Fibroblast of skin of right quadriceps (primary cell): ENCODE measurements around the gene TBC1D22A.
"Not testable (repeated sequence)": the region's sequence is repeated elsewhere in the genome, so short reads cannot be mapped to it uniquely, and the experiment has no call there.

ENCODE experiments used
- DNase-seq: peaks from one replicate; pipeline ENCODE4 v3.0.0-alpha.2; 2013

TBC1D22A gene

DNA sequence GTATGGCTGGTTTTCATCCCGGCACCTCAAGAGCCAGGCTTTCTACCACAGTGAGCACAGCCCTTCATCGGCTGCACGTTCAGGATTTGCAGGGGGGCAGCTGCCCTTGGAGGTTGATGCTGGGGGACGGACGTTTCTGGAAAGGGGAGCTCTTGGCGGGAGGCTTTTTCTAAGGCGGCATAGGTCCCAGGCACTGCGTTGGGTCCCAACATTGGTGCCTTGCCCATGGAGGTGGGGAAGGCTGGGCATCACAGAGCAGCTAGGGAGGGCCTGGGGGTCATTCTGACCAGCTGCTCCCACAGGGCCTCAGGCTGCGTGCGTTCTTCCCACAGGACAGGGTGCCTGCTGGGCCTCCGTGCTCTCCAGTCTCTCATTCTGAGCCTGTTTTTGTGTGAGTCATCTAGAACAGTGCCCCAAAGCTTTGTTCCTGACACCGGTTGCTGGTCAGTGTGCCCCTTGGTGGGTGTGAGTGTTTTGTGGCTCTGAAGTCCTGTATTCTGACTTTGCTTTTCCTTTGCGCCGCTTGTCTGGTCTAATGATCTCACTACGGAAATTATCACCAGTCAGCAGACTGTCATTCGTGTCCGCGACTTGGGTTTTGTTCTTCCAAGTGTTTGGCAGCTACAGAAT is 275.9 kb downstream of the TBC1D22A start:
- DNase-seq: no peak

DNA sequence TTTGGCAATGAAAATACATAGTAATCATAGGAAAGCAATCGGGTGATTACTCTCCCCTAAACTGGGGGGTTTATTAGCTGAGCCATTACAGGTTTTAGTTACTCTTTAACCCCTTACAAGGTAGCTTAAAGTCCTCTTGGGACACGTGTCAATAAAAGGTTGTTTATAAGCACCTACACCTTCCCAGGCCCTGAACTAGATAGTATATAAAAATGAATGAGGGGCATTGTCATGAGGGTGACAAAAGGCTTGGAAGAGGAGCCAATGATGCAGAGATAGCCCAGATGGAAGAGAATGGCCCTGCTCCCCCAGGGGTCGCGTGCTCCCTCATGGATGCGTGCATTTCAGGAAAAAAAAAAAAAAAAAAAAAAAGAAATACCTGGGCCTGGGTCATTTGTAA is 276.9 kb downstream of the TBC1D22A start:
- DNase-seq: no peak

DNA sequence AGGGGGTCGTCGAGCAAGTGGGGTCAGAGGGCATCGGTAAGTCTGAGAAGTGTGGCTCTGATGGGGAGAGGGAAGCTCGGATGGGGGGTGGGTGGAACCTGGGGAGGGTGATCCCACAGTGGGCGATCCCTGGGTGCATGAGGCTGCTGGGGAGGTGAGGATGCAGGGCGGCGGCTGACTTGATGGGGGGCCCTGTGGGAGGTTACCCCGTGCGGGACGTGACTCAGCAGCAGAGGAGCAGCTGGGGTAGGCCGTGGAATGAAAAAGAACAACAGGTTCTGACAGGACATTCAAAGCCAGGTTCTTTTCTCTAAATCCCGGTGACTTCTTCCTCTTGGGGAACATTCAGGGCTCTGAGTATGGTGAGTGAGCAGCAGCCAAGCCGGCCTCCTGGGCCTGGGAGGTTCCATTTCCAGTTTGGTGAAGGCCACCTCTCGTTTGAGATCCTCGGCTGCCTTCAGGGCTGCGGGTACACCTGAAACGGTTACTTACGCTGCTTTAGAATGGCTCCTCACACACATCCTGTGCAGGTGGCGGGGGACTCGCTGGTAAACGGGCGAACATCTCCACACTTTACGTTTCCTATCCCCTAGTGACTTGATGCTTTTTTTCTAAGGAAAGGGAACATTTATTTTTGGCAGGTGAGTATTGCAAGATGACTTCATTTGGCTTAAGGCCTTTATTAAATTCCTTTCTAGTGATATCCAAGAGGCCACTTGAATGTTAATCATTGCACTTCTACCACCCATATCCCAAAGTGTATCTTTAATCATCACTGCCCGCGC is 278.2 kb downstream of the TBC1D22A start:
- DNase-seq: no peak

DNA sequence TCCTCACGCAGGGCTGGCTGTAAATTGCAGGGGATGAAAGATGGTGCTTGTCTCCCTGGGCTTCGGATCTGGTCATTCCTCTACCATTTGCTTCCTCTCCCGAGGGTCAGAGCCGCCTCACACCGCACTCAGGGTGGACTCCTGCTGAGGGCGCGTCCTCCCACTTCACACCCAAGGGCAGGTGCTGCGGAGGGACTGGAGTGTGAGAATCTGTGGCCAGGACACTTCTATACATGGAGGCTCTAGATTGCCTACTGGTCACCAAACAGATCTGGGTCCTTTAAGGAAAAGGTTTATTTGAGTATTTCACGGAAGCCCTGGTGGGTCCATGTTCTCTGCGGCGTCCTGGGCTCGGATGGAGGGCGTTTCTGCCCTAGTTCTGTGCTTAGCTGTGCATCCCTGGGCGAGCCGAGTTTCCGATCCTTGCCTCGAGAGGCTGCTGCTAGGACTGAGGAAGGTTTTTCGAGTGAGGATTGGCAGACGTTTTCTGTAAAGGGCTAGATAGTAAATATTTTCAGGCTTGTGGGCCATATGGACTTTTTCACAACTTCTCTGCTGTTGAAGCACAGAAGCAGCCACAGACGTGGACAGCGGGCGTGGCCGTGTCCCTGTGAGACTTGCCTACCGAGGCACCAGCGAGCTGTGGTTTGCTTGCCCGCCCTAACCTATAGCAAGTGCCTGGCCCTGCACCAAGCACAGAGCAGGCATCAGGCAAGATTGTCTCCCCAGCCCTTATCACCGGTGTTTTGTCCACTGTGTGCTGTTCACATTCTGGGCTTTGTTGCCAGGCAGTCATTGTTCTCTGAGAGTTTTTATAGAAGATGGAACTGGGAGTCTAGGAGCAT is 279.0 kb downstream of the TBC1D22A start:
- DNase-seq: no peak

DNA sequence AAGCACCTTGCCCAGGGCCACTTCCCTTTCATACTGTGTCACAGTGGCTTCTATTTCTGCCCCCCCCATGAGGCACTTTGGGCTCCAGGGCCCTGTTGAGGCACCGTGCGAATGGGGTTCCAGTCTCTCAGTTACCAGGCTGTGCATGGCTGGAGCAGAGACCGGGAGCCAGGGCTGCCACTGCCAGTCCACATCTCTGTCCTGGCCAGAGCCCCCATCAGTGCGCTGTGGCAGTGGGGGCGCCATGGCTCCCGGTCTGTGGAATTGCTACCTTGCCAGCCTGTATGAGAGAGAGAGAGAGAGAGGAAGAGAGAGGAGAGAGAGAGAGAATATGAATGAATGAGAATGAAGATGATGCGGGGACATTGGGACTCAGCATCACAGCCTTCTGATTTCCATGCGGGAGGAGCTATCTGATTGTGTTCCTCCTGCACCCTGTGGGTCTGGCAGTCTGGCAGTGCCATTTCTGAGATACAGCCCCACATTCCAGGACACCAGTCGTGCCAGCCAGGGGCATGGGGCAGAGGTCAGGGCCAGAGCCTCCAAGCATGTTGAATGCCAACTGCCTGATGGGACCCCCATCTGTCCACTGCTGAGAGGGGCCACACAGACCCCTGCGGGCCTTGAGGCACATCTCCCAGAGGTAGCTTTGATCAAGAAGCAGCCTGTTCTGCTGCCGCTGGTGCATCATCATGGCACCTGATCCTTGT is 279.8 kb downstream of the TBC1D22A start:
- DNase-seq: no peak

DNA sequence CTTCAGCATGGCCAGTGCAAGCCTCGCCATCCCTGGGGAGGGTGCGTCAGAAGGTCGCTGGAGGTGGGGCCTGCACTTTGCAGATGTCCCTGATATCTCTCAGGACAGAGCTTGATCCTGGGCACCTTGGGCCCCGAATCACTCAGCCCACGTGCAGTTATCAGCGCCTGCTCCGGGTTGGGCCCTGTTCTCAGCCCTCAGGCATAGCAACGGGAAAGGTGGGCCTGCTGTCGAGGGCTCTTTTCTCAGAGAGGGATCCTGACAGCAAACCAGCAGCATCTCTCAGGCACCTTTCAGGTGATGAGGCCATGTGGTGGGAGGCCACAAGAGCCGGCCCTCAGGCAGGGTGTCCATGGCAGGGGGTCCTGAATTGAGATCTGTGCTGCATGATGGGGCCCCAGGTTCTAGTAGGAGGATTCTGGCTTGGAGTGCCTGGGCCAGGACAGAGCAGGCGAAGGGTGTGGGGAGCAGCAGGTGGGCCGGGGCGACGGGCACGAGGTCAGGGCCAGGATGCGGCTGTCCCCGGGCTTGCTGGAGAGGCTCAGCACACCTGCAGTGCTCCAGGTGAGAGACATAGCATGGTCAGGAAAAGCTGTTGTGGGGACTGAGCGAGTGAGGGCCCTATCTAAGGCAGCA is 280.5 kb downstream of the TBC1D22A start:
- no peak for DNase-seq

DNA sequence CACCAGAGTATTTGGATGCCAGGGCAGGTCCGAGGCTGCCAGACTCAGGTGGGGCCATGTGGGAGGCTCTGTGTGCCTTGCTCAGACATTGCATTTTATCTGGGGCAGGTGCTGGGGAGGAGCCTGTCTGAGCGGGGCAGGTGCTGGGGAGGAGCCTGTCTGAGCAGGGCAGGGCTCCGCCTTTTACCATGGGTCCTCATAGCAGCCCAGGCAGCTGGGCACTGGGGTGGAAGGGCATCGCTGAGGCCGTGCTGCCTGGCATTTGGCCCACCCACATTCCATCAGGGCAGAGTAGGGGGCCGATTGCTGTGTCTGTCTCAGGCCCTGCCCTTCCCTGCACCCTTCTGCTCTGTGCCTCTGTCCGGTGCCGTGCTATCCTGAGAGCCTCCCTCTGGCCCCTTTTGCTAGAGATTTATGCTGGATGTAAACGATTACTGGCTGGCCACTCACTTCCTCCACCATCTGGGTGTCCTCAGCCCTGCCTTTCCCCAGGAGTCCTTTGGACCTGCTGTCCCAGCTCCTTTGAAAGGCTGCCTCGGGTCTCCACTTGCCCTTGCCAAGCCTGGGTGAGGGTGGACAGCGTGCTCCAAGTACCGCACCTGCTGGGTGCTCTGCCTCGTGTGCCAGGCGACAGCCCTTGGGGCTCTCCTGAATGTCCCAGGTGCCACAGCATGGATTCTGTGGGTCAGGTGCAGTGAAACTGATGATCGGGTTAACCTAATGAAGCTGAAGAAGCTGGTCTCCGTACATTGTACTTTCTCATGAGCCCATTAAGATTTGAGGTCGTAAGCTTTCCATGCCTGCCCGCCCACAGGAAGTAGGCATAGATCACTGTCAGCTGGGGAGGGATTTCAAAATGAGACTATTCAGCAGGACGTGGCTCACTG is 281.6 kb downstream of the TBC1D22A start:
- peak; percentile 57 for DNase-seq

DNA sequence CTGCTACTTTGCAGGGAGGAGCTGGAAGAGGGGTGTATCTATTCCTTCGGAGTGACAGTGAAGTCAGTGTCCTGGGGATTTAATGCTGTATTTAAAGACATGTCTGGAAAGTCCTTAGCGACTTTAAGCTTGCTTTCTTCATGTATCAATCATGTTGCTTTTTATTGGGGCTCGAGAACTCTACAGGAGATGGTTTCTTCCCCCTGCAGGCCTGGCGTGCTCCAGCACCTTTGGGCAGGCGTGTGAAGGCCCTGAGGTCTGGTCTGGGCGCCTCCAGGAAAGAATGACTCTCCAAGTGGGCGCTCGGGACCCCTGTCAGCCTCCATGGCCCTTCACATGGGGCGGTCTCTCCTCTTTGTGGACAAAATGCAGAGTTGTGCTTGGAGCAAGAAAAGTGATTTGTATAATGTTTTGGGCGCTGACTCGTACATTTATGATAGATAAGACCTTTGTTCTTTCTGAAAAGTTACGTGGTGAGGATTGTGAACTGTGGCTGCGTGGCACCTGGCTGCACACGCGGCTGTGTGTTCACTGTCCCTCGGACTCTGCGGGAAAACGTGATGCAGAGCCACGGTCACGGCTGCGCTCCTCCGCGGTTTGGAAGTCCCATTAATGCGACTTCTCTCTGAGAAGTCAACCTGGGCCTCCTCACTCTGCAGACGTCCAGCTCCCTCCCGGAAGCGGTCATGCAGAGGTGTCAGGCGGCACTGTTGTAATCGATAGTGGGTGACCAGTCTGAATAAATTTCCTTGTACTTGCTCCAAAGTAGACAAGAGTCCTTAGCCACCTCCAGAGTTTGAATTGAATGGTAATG is 282.5 kb downstream of the TBC1D22A start:
- no peak for DNase-seq

DNA sequence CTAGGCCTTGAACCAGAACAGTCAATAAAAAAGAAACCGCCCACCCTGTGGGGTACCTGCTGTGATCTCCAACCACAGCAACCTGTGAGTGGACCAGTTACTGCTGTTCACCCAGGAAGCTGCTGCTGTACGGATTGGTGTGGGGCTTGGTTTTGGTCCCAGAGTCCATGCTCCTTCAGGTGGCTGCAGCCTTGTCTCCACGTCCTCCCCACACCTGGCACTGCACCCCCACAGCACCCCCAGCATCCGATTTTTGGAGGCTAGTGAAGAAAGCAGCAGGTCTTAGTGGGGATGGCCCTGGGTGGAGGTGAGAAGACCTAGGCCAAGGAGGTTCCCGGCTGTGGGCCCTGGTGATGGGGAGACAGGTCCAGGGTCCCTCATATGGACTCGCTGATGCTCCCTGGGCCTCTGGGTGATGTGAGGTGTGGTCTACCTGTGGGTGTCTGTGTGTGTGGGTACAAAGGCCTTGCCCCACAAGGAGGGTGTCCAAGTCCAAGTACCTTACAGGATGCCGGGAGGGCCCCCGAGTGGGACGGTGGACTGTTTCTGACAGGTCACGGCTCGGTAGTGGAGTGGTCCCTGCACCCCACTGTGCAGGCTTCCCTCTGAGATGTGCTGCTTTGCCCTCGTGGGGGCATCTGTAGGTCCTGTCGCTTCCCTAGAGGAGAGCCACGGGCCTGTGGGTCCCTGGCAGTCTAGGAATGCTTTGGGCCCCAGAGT is 283.4 kb downstream of the TBC1D22A start:
- no peak for DNase-seq

DNA sequence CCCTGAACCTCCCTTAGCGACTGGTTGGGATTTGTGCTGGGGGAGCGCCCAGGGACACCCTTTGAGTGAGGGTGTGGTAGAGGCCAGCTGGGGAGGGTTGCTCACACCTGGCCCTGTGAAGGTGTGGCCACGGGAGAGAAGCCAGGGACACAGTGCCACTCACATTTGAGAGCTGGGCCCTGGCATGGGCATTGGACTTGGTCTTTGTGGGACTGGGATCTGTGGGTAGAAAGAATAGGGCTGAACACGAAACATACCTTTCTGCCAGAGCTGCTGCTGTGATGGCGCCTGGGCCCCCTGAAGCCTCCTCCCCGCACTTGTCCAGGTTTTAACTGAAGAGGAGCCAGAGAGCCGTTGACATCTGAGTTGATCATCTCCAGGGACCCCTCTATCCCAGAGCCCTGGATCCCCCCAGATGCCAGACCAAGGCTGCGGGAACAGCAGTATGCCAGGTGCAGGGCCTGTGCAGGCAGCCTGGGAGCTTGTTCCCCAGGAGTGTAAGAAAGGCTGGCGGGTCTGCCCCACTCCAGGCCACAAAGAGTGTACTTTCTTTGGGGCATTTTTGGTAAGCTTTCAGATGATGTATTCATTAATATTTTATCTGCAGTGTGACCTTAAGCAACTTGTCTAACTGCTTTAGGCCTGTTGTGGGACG is 284.1 kb downstream of the TBC1D22A start:
- no peak for DNase-seq

DNA sequence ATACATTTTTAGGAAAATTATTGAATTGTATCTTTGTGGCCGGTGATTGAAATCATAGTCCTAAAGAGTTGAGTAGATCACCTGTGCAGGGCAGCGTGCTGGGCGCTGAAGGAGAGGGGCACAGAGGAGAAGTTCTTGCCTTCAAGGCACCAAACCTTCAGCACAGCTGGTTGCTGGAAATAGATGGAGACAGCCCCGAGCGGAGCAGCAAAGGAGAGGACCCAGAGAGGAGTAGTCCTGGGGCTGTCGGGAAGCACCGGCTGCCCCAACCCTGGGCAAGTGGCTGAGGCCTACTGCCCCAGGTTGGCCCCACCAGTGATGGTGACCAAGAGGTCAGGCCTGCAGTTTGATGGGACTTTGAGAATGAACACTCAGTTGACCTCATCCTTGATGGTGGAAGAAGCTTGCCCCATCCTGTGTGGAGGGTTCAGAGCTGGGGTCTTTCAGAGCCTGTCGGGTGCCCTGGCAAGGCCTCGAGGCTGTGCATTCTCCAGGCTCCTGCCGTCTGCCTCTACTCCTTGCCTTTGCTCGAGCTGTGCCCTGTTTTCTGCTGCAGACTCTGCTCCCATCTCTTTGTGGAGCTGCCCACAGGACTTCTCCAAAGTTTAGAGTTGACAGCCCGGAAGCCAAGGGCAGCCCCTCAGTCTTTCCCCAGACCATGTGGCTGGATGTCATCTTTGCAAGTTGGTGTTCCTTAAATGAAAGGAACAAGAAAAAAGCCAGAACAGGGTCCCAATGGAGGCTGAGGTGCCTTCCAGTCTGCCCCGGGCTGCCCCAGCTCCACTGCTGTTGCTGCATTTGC is 285.1 kb downstream of the TBC1D22A start:
- DNase-seq: no peak

DNA sequence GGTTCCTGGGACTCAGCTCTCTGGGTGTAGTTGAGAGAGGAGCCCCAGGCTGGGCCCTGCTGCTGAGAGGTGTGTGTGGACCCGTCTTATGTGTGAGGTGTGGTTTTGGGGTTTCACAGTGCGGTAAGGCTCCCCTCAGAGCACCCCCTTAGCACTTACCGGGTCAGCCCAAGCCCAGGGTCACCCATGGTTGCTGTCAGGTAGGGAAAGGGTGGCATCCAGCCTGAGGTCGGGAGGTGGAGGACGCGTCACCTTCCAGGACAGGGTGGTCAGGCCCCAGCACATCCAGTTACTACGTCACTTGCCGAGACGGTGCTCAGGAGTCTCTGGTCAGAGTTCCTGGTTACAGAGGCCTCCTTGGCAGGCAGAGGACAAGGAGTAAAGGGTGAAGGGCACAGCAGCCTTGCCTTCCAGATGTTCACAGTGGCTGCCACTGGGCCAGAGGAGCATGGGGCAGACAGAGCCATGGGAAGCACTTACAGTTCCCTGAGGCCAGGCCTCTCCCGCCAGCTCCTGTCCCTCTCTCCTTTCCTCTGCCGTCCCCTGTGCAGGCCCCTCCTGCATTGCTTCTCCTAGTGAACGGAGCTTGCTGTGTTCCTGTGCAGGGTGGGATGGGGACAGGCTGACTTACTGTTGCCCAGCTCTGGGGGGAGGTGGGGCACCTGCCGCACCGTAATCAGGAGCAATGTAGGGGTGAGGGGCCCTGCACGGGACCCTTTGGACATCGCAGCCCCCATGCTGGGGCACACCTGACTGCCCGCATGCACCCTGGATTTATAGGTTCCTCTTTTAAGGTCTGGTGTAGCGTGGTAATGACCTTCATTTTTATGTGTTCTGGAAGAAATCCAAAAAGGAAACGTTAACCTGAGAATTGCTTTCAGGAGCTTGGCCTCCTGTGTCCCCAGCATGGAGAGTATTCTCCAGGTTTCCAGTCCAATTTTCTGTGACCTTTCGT is 285.9 kb downstream of the TBC1D22A start:
- no peak for DNase-seq

DNA sequence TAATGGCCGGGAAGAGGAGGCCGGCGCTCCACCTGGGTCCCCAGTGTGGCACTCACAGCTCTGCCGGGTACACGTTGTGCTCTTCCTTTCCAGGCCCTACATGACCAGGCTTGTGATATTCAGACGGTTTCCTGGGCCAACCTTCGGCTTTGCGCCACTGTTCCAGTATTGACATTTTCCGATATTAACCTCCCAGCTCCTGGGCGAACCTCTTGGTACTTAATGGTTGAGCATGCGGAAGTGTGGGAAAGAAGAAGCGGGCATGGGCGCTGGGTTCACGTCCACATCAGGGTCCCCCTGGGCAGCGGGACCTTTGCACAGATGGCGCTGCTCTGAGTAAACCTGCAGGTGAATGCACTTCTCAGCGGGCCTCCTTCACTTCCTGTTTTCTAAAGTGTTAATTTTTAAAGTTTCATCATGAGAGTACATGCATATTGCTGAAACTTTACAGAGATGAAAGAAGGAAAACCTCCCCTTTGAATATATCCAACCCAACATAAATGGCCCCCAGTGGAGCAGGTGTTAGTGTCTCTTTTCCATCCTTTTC is 286.7 kb downstream of the TBC1D22A start:
- DNase-seq: no peak

DNA sequence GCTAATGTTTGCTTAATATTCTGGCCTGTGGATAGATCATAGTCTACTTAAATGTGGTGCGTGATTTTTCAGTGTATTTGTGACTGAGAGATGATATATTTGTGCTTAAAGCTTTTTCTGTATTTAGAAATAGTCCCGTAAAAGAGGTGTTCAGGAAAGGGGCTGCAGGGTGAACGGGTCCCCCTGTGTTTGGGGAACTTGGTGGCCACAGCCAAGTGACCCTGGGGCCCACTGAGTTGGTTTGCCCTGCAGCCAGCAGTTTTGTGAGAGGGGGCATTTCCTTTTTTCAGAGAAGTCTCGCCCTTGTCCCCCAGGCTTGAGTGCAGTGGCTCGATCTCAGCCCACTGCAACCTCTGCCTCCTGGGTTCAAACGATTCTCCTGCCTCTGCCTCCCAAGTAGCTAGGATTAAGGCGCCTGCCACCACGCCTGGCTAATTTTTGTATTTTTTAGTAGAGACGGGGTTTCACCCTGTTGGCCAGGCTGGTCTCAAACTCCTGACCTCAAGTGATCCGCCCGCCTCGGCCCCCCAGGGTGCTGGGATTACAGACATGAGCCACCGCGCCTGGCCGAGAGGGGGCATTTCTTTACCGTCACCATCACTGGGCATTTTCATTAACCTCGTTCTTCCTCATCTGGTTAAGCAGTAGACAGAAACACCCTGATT is 287.4 kb downstream of the TBC1D22A start:
- DNase-seq: not testable (repeated sequence)

DNA sequence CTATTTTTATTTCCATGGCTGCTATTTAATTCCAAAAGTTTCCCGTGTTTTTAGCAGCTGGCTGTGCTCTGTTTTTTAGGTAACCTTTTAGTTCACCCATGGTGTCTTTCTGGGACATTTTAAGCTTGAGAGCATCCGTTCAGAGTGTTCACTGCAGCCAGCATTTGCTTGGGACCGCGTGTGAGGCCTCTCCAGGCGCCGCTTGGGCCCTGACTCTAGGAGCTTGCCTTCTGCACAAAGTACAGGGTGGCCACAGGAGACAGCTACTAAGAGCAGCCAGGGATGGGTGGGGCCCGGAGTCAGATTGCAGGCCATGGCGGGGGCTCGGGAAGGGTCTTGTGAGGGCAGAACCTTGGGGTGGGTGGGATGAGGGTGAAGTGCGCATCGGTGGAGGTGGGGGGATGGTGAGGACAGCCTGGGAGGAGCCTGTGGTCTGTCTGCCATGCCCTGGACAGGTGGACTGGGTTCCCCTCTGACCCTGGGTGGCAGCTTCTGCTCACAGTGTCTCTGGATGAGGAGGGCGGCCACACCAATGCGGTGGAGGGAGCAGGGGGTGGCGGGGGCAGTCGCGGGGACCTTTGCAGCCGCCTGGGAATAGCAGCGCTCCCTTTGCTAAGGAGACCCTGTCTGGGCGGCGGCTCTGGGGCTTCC is 288.1 kb downstream of the TBC1D22A start:
- no peak for DNase-seq
